ENCODE data around the gene USE1. TPM values are rescaled to one million over a fixed set of nuclear protein-coding genes. Genes with fewer than 3 reads are reported as not detected.

USE1 gene
- total RNA-seq, 2 donors from 2014 or later = 13.2 to 20.1 TPM

GRCh38 chr19:17236811-17237543 lies 21.8 kb downstream of the USE1 start:
- 73 to 82% methylated on average over 18 of the region's 18 CpGs for WGBS, 2 donors
- TF ChIP-seq POLR2A (IDR thresholded peaks at IDR 0.05) = no peak
- TF ChIP-seq, protein P1, sequence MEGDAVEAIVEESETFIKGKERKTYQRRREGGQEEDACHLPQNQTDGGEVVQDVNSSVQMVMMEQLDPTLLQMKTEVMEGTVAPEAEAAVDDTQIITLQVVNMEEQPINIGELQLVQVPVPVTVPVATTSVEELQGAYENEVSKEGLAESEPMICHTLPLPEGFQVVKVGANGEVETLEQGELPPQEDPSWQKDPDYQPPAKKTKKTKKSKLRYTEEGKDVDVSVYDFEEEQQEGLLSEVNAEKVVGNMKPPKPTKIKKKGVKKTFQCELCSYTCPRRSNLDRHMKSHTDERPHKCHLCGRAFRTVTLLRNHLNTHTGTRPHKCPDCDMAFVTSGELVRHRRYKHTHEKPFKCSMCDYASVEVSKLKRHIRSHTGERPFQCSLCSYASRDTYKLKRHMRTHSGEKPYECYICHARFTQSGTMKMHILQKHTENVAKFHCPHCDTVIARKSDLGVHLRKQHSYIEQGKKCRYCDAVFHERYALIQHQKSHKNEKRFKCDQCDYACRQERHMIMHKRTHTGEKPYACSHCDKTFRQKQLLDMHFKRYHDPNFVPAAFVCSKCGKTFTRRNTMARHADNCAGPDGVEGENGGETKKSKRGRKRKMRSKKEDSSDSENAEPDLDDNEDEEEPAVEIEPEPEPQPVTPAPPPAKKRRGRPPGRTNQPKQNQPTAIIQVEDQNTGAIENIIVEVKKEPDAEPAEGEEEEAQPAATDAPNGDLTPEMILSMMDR (IDR thresholded peaks at IDR 0.05) = no peak
- H3K27me3 ChIP-seq = no peaks in the 10 kb centered on the region
- DNase-seq (no peak), ATAC-seq (no peak)
- peaks cover 62% of the 10 kb centered on the region for H3K4me1 ChIP-seq
- H3K27ac ChIP-seq = peak overlapping the region in 3 of 4 donors; percentile 51 to 68 (median 56)
- H3K4me3 ChIP-seq = no peak overlapping the region
- H3K9me3 ChIP-seq = no peaks in the 10 kb centered on the region
- H3K36me3 ChIP-seq (replicated peaks in 1 of 2; ENCODE audit: insufficient read depth in 1 of 2, low read depth in 2 of 2) = peaks cover 3 to 5% of the 10 kb centered on the region in 2 donors
- intact Hi-C loops (cut with DNase I) = no loop called here

GRCh38 chr19:17237747-17238706 lies 22.9 kb downstream of the USE1 start:
- Histone ChIP-seq H3K36me3 (replicated peaks in 1 of 2; ENCODE audit: insufficient read depth in 1 of 2, low read depth in 2 of 2) (no peaks in the 10 kb centered on the region), H3K27ac (peak overlapping the region in 1 of 4 donors; percentile 30), H3K9me3 (no peaks in the 10 kb centered on the region), H3K27me3 (no peaks in the 10 kb centered on the region), H3K4me1 (peaks cover 73% of the 10 kb centered on the region), H3K4me3 (no peak overlapping the region)
- DNase-seq = no peak
- 85 to 91% methylated on average over 9 to 13 of the region's 13 CpGs for WGBS, 2 donors
- TF ChIP-seq, protein P1 (IDR thresholded peaks at IDR 0.05) = no peak
- no peak for TF ChIP-seq POLR2A (IDR thresholded peaks at IDR 0.05)
- intact Hi-C loops (cut with DNase I) = no loop called here
- ATAC-seq = no peak

GRCh38 chr19:17240062-17240752 lies 25.1 kb downstream of the USE1 start:
- 41 to 50% methylated on average over 15 to 24 of the region's 24 CpGs for WGBS, 2 donors
- no peaks in the 10 kb centered on the region for H3K36me3 ChIP-seq (replicated peaks in 1 of 2; ENCODE audit: insufficient read depth in 1 of 2, low read depth in 2 of 2)
- H3K4me1 ChIP-seq = peaks cover 71% of the 10 kb centered on the region
- no peak for TF ChIP-seq POLR2A (IDR thresholded peaks at IDR 0.05)
- TF ChIP-seq, protein P1 (IDR thresholded peaks at IDR 0.05) = no peak
- no peaks in the 10 kb centered on the region for H3K9me3 ChIP-seq
- peak overlapping the region; percentile 4 to 71 (median 58) for H3K27ac ChIP-seq
- ATAC-seq (no peak), DNase-seq (peak in 1 of 4 donors; percentile 41)
- no peak overlapping the region for H3K4me3 ChIP-seq
- intact Hi-C loops (cut with DNase I) = no loop called here
- no peaks in the 10 kb centered on the region for H3K27me3 ChIP-seq

- ATAC-seq (no peak), DNase-seq (no peak)
- intact Hi-C loops (cut with DNase I) = no loop called here
- H3K36me3 ChIP-seq (replicated peaks in 1 of 2; ENCODE audit: insufficient read depth in 1 of 2, low read depth in 2 of 2) = no peaks in the 10 kb centered on the region
- no peaks in the 10 kb centered on the region for H3K9me3 ChIP-seq
- 90% methylated on average over 3 to 6 of the region's 6 CpGs for WGBS, 2 donors
- no peaks in the 10 kb centered on the region for H3K27me3 ChIP-seq
- no peak overlapping the region for H3K4me3 ChIP-seq
- TF ChIP-seq, protein P1 (IDR thresholded peaks at IDR 0.05) = no peak
- no peak for TF ChIP-seq POLR2A (IDR thresholded peaks at IDR 0.05)
- peak overlapping the region; percentile 4 to 97 (median 78) for H3K27ac ChIP-seq
- peaks cover 65% of the 10 kb centered on the region for H3K4me1 ChIP-seq
These were observed 25.8 kb downstream of the USE1 start for GRCh38 chr19:17240826-17241399.

All from body of pancreas (tissue), 4 donors.